ENCODE results near the gene MEP1B.

- TF ChIP-seq ARNT (IDR thresholded peaks at IDR 0.05), result no peak
- TF ChIP-seq HDGF (IDR thresholded peaks at IDR 0.05; ENCODE audit: borderline replicate concordance), result no peak
- no peak for TF ChIP-seq SUZ12 (IDR thresholded peaks at IDR 0.05)
- no peak for TF ChIP-seq FOXK2 (IDR thresholded peaks at IDR 0.05)
- TF ChIP-seq FOXM1 (IDR thresholded peaks at IDR 0.05; ENCODE audit: borderline replicate concordance), result no peak
- TF ChIP-seq FOXA1 (IDR thresholded peaks at IDR 0.05), result no peak
- TF ChIP-seq TARDBP (IDR thresholded peaks at IDR 0.05), result no peak
- TF ChIP-seq PKNOX1 (IDR thresholded peaks at IDR 0.05), result no peak
- TF ChIP-seq CTBP1 (IDR thresholded peaks at IDR 0.05; ENCODE audit: borderline replicate concordance), result no peak
- TF ChIP-seq BHLHE40 (IDR thresholded peaks at IDR 0.05; ENCODE audit: borderline replicate concordance), result no peak
- TF ChIP-seq SP1 (IDR thresholded peaks at IDR 0.05), result no peak
- TF ChIP-seq NFRKB (IDR thresholded peaks at IDR 0.05), result no peak
Observed at GRCh38 chr18:32242395-32242794, 52.6 kb downstream of the MEP1B start.
